ENCODE data around the gene PCDHA3. TPM values are rescaled to one million over a fixed set of nuclear protein-coding genes. Genes with fewer than 3 reads are reported as not detected.
"Not testable (repeated sequence)": the region's sequence is repeated elsewhere in the genome, so short reads cannot be mapped to it uniquely, and the experiment has no call there.

The PCDHA3 gene
- total RNA-seq = not detected

- Mint-ChIP-seq H3K36me3 (ENCODE audit: low read depth) (no peaks in the 10 kb centered on the region), H3K9me3 (peaks cover 10% of the 10 kb centered on the region), H3K27ac (no peak within 1 kb of the TSS), H3K4me3 (no peak within 1 kb of the TSS), H3K4me1 (no peaks in the 10 kb centered on the region), H3K27me3 (peaks cover 15% of the 10 kb centered on the region)
- ATAC-seq (replicated peaks) = no peak
Observed at GRCh38 chr5:140800816-140801493, at the start of gene PCDHA3. Gene PCDHA3, plus strand, starts transcription at chr5:140801057.

- Mint-ChIP-seq H3K36me3 (ENCODE audit: low read depth) (no peaks in the 10 kb centered on the region), H3K4me3 (no peak overlapping the region), H3K4me1 (no peaks in the 10 kb centered on the region), H3K9me3 (peaks cover 40% of the 10 kb centered on the region), H3K27ac (no peak overlapping the region), H3K27me3 (peaks cover 18% of the 10 kb centered on the region)
- no peak for ATAC-seq (replicated peaks)
Observed at GRCh38 chr5:140753561-140753960, 47.3 kb upstream of the PCDHA3 start.

- peaks cover 24% of the 10 kb centered on the region for H3K9me3 Mint-ChIP-seq
- no peak overlapping the region for H3K27ac Mint-ChIP-seq
- H3K27me3 Mint-ChIP-seq = peaks cover 4% of the 10 kb centered on the region
- no peak overlapping the region for H3K4me3 Mint-ChIP-seq
- H3K4me1 Mint-ChIP-seq = no peaks in the 10 kb centered on the region
- H3K36me3 Mint-ChIP-seq (ENCODE audit: low read depth) = peaks cover 9% of the 10 kb centered on the region
- no peak for ATAC-seq (replicated peaks)
Observed at GRCh38 chr5:140764177-140764973, 36.5 kb upstream of the PCDHA3 start.

- H3K27ac Mint-ChIP-seq = no peak overlapping the region
- H3K4me1 Mint-ChIP-seq = no peaks in the 10 kb centered on the region
- peaks cover 4% of the 10 kb centered on the region for H3K36me3 Mint-ChIP-seq (ENCODE audit: low read depth)
- ATAC-seq (replicated peaks) = no peak
- H3K9me3 Mint-ChIP-seq = peaks cover 27% of the 10 kb centered on the region
- H3K4me3 Mint-ChIP-seq = no peak overlapping the region
- H3K27me3 Mint-ChIP-seq = peaks cover under 1% of the 10 kb centered on the region
Observed at GRCh38 chr5:140767444-140767843, 33.4 kb upstream of the PCDHA3 start.

GRCh38 chr5:140780512-140780911, 20.3 kb upstream of the PCDHA3 start:
- peaks cover 44% of the 10 kb centered on the region for H3K9me3 Mint-ChIP-seq

GRCh38 chr5:140785905-140786686, 14.8 kb upstream of the PCDHA3 start, which contains the start of gene PCDHA1:
Gene PCDHA1, plus strand, starts transcription at chr5:140786140.
- no peak for ATAC-seq (replicated peaks)
- Mint-ChIP-seq H3K4me1 (no peaks in the 10 kb centered on the region), H3K36me3 (ENCODE audit: low read depth) (no peaks in the 10 kb centered on the region), H3K27ac (no peak within 1 kb of the TSS), H3K27me3 (peaks cover 10% of the 10 kb centered on the region), H3K4me3 (no peak within 1 kb of the TSS), H3K9me3 (peaks cover 24% of the 10 kb centered on the region)

More at GRCh38 chr5:140780512-140780911, 20.3 kb upstream of the PCDHA3 start:
- ATAC-seq (replicated peaks) = no peak
- Mint-ChIP-seq H3K4me3 (no peak overlapping the region), H3K27ac (no peak overlapping the region), H3K4me1 (no peaks in the 10 kb centered on the region), H3K36me3 (ENCODE audit: low read depth) (no peaks in the 10 kb centered on the region), H3K27me3 (peaks cover 4% of the 10 kb centered on the region)

GRCh38 chr5:140787422-140787821, 13.4 kb upstream of the PCDHA3 start:
- H3K4me3 Mint-ChIP-seq; H3K36me3 Mint-ChIP-seq (ENCODE audit: low read depth); H3K27ac Mint-ChIP-seq; H3K4me1 Mint-ChIP-seq; ATAC-seq (replicated peaks): not testable (repeated sequence)
- peaks cover 23% of the 10 kb centered on the region for H3K9me3 Mint-ChIP-seq
- peaks cover 17% of the 10 kb centered on the region for H3K27me3 Mint-ChIP-seq

- peaks cover 19% of the 10 kb centered on the region for H3K9me3 Mint-ChIP-seq
- not testable (repeated sequence) for H3K4me1 Mint-ChIP-seq; H3K36me3 Mint-ChIP-seq (ENCODE audit: low read depth); H3K4me3 Mint-ChIP-seq; H3K27ac Mint-ChIP-seq; ATAC-seq (replicated peaks)
- peaks cover 19% of the 10 kb centered on the region for H3K27me3 Mint-ChIP-seq
Observed at GRCh38 chr5:140787849-140788504, 12.9 kb upstream of the PCDHA3 start.

GRCh38 chr5:140791089-140791488, 9.8 kb upstream of the PCDHA3 start:
- Mint-ChIP-seq H3K27me3 (peaks cover 21% of the 10 kb centered on the region), H3K27ac (no peak overlapping the region), H3K4me3 (no peak overlapping the region), H3K9me3 (peaks cover 17% of the 10 kb centered on the region), H3K36me3 (ENCODE audit: low read depth) (no peaks in the 10 kb centered on the region), H3K4me1 (no peaks in the 10 kb centered on the region)
- ATAC-seq (replicated peaks) = no peak

GRCh38 chr5:140794595-140795258, 6.1 kb upstream of the PCDHA3 start, which contains the start of gene PCDHA2:
Gene PCDHA2, plus strand, starts transcription at chr5:140794852.
- Mint-ChIP-seq H3K27me3 (peaks cover 18% of the 10 kb centered on the region), H3K36me3 (ENCODE audit: low read depth) (no peaks in the 10 kb centered on the region), H3K4me1 (no peaks in the 10 kb centered on the region), H3K4me3 (no peak within 1 kb of the TSS), H3K27ac (no peak within 1 kb of the TSS), H3K9me3 (peaks cover 15% of the 10 kb centered on the region)
- ATAC-seq (replicated peaks) = no peak

GRCh38 chr5:140795259-140795641, 5.6 kb upstream of the PCDHA3 start:
- no peak for ATAC-seq (replicated peaks)
- no peak overlapping the region for H3K27ac Mint-ChIP-seq
- H3K9me3 Mint-ChIP-seq = peaks cover 16% of the 10 kb centered on the region
- peaks cover 21% of the 10 kb centered on the region for H3K27me3 Mint-ChIP-seq
- H3K4me3 Mint-ChIP-seq = no peak overlapping the region
- no peaks in the 10 kb centered on the region for H3K4me1 Mint-ChIP-seq
- H3K36me3 Mint-ChIP-seq (ENCODE audit: low read depth) = no peaks in the 10 kb centered on the region

- Mint-ChIP-seq H3K27me3 (peaks cover 18% of the 10 kb centered on the region), H3K9me3 (peaks cover 17% of the 10 kb centered on the region)
- not testable (repeated sequence) for ATAC-seq (replicated peaks); H3K4me3 Mint-ChIP-seq; H3K36me3 Mint-ChIP-seq (ENCODE audit: low read depth); H3K4me1 Mint-ChIP-seq; H3K27ac Mint-ChIP-seq
Observed at GRCh38 chr5:140796072-140796717, 4.7 kb upstream of the PCDHA3 start.

GRCh38 chr5:140796718-140797095, 4.2 kb upstream of the PCDHA3 start:
- Mint-ChIP-seq H3K4me3 (no peak overlapping the region), H3K9me3 (peaks cover 13% of the 10 kb centered on the region), H3K36me3 (ENCODE audit: low read depth) (no peaks in the 10 kb centered on the region), H3K4me1 (no peaks in the 10 kb centered on the region), H3K27me3 (peaks cover 16% of the 10 kb centered on the region), H3K27ac (no peak overlapping the region)
- ATAC-seq (replicated peaks) = no peak

All from activated T-helper 17 cell treated with anti-CD3 and anti-CD28 coated beads, Interleukin-2, amount 50 U/mL, for 72 hours (primary cell).